CD4-positive, alpha-beta T cell treated with Interleukin-10 for 1 hour (primary cell): Measurements from ENCODE around the gene SLC30A1.
"Not testable (repeated sequence)": the region's sequence is repeated elsewhere in the genome, so short reads cannot be mapped to it uniquely, and the experiment has no call there.

ENCODE experiments used
- DNase-seq: peaks from one replicate; pipeline ENCODE4 v3.0.0-alpha.2; 2020

Gene SLC30A1

GRCh38 chr1:211547710-211548109 lies 31.3 kb downstream of the SLC30A1 start:
- DNase-seq = no peak

GRCh38 chr1:211546543-211546942 lies 32.4 kb downstream of the SLC30A1 start:
- no peak for DNase-seq

- no peak for DNase-seq
These were observed 35.9 kb downstream of the SLC30A1 start for GRCh38 chr1:211543025-211543424.

- no peak for DNase-seq
These were observed 37.1 kb downstream of the SLC30A1 start for GRCh38 chr1:211541720-211542477.

GRCh38 chr1:211541278-211541677 lies 37.7 kb downstream of the SLC30A1 start:
- DNase-seq = no peak

- DNase-seq = not testable (repeated sequence)
These were observed 38.1 kb downstream of the SLC30A1 start for GRCh38 chr1:211540824-211541223.

- DNase-seq = no peak
These were observed 40.7 kb downstream of the SLC30A1 start for GRCh38 chr1:211538287-211538686.

GRCh38 chr1:211537253-211537652 lies 41.7 kb downstream of the SLC30A1 start:
- no peak for DNase-seq

GRCh38 chr1:211536606-211537005 lies 42.4 kb downstream of the SLC30A1 start:
- no peak for DNase-seq

- no peak for DNase-seq
These were observed 43.6 kb downstream of the SLC30A1 start for GRCh38 chr1:211535346-211535745.

GRCh38 chr1:211534545-211535291 lies 44.2 kb downstream of the SLC30A1 start:
- DNase-seq = no peak

GRCh38 chr1:211532088-211532444 lies 46.9 kb downstream of the SLC30A1 start:
- no peak for DNase-seq

- no peak for DNase-seq
These were observed 47.5 kb downstream of the SLC30A1 start for GRCh38 chr1:211531194-211532087.

- DNase-seq = no peak
These were observed 48.9 kb downstream of the SLC30A1 start for GRCh38 chr1:211530102-211530501.

GRCh38 chr1:211529453-211529852 lies 49.5 kb downstream of the SLC30A1 start:
- no peak for DNase-seq

- DNase-seq = no peak
These were observed 50.0 kb downstream of the SLC30A1 start for GRCh38 chr1:211529011-211529410.

- DNase-seq = no peak
These were observed 51.1 kb downstream of the SLC30A1 start for GRCh38 chr1:211527888-211528287.

- no peak for DNase-seq
These were observed 52.0 kb downstream of the SLC30A1 start for GRCh38 chr1:211527006-211527405.

- DNase-seq = no peak
These were observed 52.9 kb downstream of the SLC30A1 start for GRCh38 chr1:211526101-211526500.

- no peak for DNase-seq
These were observed 53.8 kb downstream of the SLC30A1 start for GRCh38 chr1:211525101-211525676.

GRCh38 chr1:211524521-211524920 lies 54.4 kb downstream of the SLC30A1 start:
- no peak for DNase-seq

GRCh38 chr1:211522804-211523203 lies 56.2 kb downstream of the SLC30A1 start:
- no peak for DNase-seq
